Tibial nerve (tissue), 4 donors: ENCODE measurements around the gene CENPT. TPM values are rescaled to one million over a fixed set of nuclear protein-coding genes. Genes with fewer than 3 reads are reported as not detected.

ENCODE experiments used
- DNase-seq, 2 donors: peaks; one replicate each; pipeline ENCODE4 v3.0.0-alpha.2; 2019; ENCODE audit warnings: low spot score in 2 of 2
- H3K27ac ChIP-seq, 4 donors: fragments of 200-600 bp; sonication (generic) in 3 of 4; one replicate each; pipeline ENCODE4 v1.5.1; 2017 to 2019; ENCODE audit warnings: mild to moderate bottlenecking in 1 of 4
- H3K27me3 ChIP-seq, 2 donors: fragments of 200-600 bp; sonication (generic) in 1 of 2; one replicate each; pipeline versions ENCODE4 v1.5.1 to v1.6.0; 2017 to 2019
- H3K36me3 ChIP-seq, 3 donors: fragments of 200-600 bp; sonication (generic); one replicate each; pipeline ENCODE4 v1.5.1; 2018 to 2019
- H3K4me1 ChIP-seq, 4 donors: fragments of 200-600 bp; sonication (generic) in 3 of 4; one replicate each; pipeline ENCODE4 v1.5.1; 2017 to 2019
- H3K4me3 ChIP-seq, 4 donors: fragments of 200-600 bp; sonication (generic) in 3 of 4; one replicate each; pipeline ENCODE4 v1.5.1; 2017 to 2019; ENCODE audit warnings: mild to moderate bottlenecking in 1 of 4, moderate library complexity in 1 of 4
- H3K9me3 ChIP-seq, 4 donors: fragments of 200-600 bp; sonication (generic) in 3 of 4; one replicate each; pipeline ENCODE4 v1.5.1; 2017 to 2019
- CTCF ChIP-seq, 5 experiments: fragments of 200-600 bp in 3 of 5; fragments of 450-650 bp in 2 of 5; sonication (generic) in 3 of 5; IDR thresholded peaks; one replicate each; pipeline ENCODE4 v1.5.1; 2016 to 2019; ENCODE audit warnings: antibody characterized with exemption in 5 of 5, mild to moderate bottlenecking in 3 of 5, moderate library complexity in 2 of 5
- EP300 ChIP-seq, 2 donors: sonication (generic); formaldehyde crosslinking; IDR thresholded peaks; one replicate each; pipeline ENCODE4 v1.6.1; 2017; ENCODE audit warnings: antibody characterized with exemption in 2 of 2, mild to moderate bottlenecking in 1 of 2
- POLR2A ChIP-seq, 2 donors: fragments of 450-650 bp; IDR thresholded peaks; one replicate each; pipeline ENCODE4 v1.6.1; 2017; ENCODE audit warnings: antibody characterized with exemption in 2 of 2, mild to moderate bottlenecking in 2 of 2, moderate library complexity in 2 of 2
- WGBS, 2 donors: methylation state at CpG; one replicate each; pipeline ENCODE4 v1.1.5; 2018; 5-methylcytosine and 5-hydroxymethylcytosine counted together
- total RNA-seq, 4 donors: library from RNA; depleted of rRNA; stranded (reverse); fragments of >200 nt; gene quantifications; one replicate each; pipeline ENCODE4 v1.1.0, GENCODE V29; 2016

CENPT gene
- total RNA-seq, 4 donors from 2014 or later = 51.3 to 101 (median 59.2) TPM

GRCh38 chr16:67874372-67874771 lies 26.9 kb upstream of the CENPT start:
- DNase-seq = no peak
- WGBS, 2 donors = 60 to 69% methylated on average over 3 of the region's 3 CpGs
- Histone ChIP-seq H3K4me3 (peak overlapping the region in 3 of 4 donors; percentile 80 to 93 (median 90)), H3K27me3 (no peaks in the 10 kb centered on the region), H3K36me3 (peaks cover 0 to 62% (median 19%) of the 10 kb centered on the region in 3 donors), H3K9me3 (no peaks in the 10 kb centered on the region), H3K4me1 (peaks cover 0 to 44% (median 22%) of the 10 kb centered on the region in 4 donors), H3K27ac (no peak overlapping the region)
- no peak for TF ChIP-seq CTCF (IDR thresholded peaks at IDR 0.05)
- no peak for TF ChIP-seq EP300 (IDR thresholded peaks at IDR 0.05)
- TF ChIP-seq POLR2A (IDR thresholded peaks at IDR 0.05) = no peak

- TF ChIP-seq POLR2A (IDR thresholded peaks at IDR 0.05) = no peak
- TF ChIP-seq EP300 (IDR thresholded peaks at IDR 0.05) = no peak
- TF ChIP-seq CTCF (IDR thresholded peaks at IDR 0.05) = no peak
- DNase-seq = no peak
- Histone ChIP-seq H3K9me3 (no peaks in the 10 kb centered on the region), H3K27me3 (no peaks in the 10 kb centered on the region), H3K27ac (peak overlapping the region; percentile 4 to 90 (median 80)), H3K4me3 (peak overlapping the region; percentile 61 to 93 (median 85)), H3K36me3 (peaks cover 0 to 62% (median 12%) of the 10 kb centered on the region in 3 donors), H3K4me1 (peaks cover 0 to 44% (median 22%) of the 10 kb centered on the region in 4 donors)
- 12 to 14% methylated on average over 19 to 20 of the region's 23 CpGs for WGBS, 2 donors
These were observed 26.2 kb upstream of the CENPT start for GRCh38 chr16:67873435-67874370.

- 0 to 2% methylated on average over 23 to 34 of the region's 72 CpGs for WGBS, 2 donors
- TF ChIP-seq EP300 (IDR thresholded peaks at IDR 0.05) (peak; percentile 22 to 85), POLR2A (IDR thresholded peaks at IDR 0.05) (peak; percentile 38 to 40), CTCF (IDR thresholded peaks at IDR 0.05) (peak in 1 of 5 experiments; percentile 43)
- no peaks in the 10 kb centered on the region for H3K9me3 ChIP-seq
- peak; percentile 60 to 66 for DNase-seq
- peaks cover 0 to 62% (median 4%) of the 10 kb centered on the region in 3 donors for H3K36me3 ChIP-seq
- H3K4me1 ChIP-seq = peaks cover 0 to 44% (median 22%) of the 10 kb centered on the region in 4 donors
- H3K27me3 ChIP-seq = no peaks in the 10 kb centered on the region
- peak within 1 kb of the TSS; percentile 4 to 90 (median 80) for H3K27ac ChIP-seq
- peak within 1 kb of the TSS; percentile 61 to 93 (median 85) for H3K4me3 ChIP-seq
These were observed 25.3 kb upstream of the CENPT start, which contains the start of gene EDC4 for GRCh38 chr16:67872631-67873434. Gene EDC4 (plus strand): TSS chr16:67873052. CDS start chr16:67873262, 210 bp downstream.

GRCh38 chr16:67872131-67872630 lies 24.7 kb upstream of the CENPT start:
- peaks cover 0 to 44% (median 22%) of the 10 kb centered on the region in 4 donors for H3K4me1 ChIP-seq
- DNase-seq = no peak
- peaks cover 0 to 62% (median 0%) of the 10 kb centered on the region in 3 donors for H3K36me3 ChIP-seq
- H3K27me3 ChIP-seq = no peaks in the 10 kb centered on the region
- peak overlapping the region; percentile 4 to 90 (median 80) for H3K27ac ChIP-seq
- TF ChIP-seq EP300 (IDR thresholded peaks at IDR 0.05) = no peak
- no peak for TF ChIP-seq CTCF (IDR thresholded peaks at IDR 0.05)
- no peak for TF ChIP-seq POLR2A (IDR thresholded peaks at IDR 0.05)
- no peaks in the 10 kb centered on the region for H3K9me3 ChIP-seq
- peak overlapping the region in 2 of 4 donors; percentile 80 to 90 for H3K4me3 ChIP-seq
- 59 to 60% methylated on average over 2 of the region's 2 CpGs for WGBS, 2 donors
